Breast epithelium (tissue), 3 donors: Measurements from ENCODE around the gene NUP160.
"Not testable (repeated sequence)": the region's sequence is repeated elsewhere in the genome, so short reads cannot be mapped to it uniquely, and the experiment has no call there.

Source experiments
- POLR2A ChIP-seq: fragments of 450-650 bp; IDR thresholded peaks from one replicate; pipeline ENCODE4 v1.6.1; 2016; ENCODE audit warnings: antibody characterized with exemption, mild to moderate bottlenecking, moderate library complexity
- TF ChIP-seq, protein P1 (sequence below), 3 donors: fragments of 450-650 bp; IDR thresholded peaks; one replicate each; pipeline ENCODE4 v1.5.1; 2016 to 2017; ENCODE audit warnings: antibody characterized with exemption in 3 of 3, mild to moderate bottlenecking in 3 of 3, moderate library complexity in 3 of 3

DNA sequence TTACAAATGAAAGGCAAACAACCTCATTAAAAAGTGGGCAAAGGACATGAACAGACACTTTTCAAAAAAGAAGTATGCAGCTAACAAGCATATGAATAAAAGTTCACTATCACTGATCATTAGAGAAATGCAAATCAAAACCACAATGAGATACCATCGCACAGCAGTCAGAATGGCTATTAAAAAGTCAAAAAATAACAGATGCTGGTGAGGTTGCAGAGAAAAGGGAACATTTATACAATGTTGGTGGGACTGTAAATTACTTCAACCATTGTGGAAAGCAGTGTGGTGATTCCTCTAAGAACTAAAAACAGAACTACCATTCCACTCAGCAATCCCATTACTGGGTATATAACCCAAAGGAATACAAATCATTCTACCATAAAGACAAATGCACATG is 18.1 kb downstream of the NUP160 start:
- TF ChIP-seq, protein P1, sequence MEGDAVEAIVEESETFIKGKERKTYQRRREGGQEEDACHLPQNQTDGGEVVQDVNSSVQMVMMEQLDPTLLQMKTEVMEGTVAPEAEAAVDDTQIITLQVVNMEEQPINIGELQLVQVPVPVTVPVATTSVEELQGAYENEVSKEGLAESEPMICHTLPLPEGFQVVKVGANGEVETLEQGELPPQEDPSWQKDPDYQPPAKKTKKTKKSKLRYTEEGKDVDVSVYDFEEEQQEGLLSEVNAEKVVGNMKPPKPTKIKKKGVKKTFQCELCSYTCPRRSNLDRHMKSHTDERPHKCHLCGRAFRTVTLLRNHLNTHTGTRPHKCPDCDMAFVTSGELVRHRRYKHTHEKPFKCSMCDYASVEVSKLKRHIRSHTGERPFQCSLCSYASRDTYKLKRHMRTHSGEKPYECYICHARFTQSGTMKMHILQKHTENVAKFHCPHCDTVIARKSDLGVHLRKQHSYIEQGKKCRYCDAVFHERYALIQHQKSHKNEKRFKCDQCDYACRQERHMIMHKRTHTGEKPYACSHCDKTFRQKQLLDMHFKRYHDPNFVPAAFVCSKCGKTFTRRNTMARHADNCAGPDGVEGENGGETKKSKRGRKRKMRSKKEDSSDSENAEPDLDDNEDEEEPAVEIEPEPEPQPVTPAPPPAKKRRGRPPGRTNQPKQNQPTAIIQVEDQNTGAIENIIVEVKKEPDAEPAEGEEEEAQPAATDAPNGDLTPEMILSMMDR (IDR thresholded peaks at IDR 0.05), result not testable (repeated sequence)
- TF ChIP-seq POLR2A, result not testable (repeated sequence)
